Hematopoietic multipotent progenitor cell treated with erythropoietin and hydrocortisone succinate and interleukin-3 and kit ligand, for 4 days (in vitro differentiated cells): Measurements from ENCODE around the gene TBXA2R.
"Not testable (repeated sequence)": the region's sequence is repeated elsewhere in the genome, so short reads cannot be mapped to it uniquely, and the experiment has no call there.

Experiments
- DNase-seq: peaks from one replicate; pipeline ENCODE4 v3.0.0-alpha.2; 2015

TBXA2R gene

DNA sequence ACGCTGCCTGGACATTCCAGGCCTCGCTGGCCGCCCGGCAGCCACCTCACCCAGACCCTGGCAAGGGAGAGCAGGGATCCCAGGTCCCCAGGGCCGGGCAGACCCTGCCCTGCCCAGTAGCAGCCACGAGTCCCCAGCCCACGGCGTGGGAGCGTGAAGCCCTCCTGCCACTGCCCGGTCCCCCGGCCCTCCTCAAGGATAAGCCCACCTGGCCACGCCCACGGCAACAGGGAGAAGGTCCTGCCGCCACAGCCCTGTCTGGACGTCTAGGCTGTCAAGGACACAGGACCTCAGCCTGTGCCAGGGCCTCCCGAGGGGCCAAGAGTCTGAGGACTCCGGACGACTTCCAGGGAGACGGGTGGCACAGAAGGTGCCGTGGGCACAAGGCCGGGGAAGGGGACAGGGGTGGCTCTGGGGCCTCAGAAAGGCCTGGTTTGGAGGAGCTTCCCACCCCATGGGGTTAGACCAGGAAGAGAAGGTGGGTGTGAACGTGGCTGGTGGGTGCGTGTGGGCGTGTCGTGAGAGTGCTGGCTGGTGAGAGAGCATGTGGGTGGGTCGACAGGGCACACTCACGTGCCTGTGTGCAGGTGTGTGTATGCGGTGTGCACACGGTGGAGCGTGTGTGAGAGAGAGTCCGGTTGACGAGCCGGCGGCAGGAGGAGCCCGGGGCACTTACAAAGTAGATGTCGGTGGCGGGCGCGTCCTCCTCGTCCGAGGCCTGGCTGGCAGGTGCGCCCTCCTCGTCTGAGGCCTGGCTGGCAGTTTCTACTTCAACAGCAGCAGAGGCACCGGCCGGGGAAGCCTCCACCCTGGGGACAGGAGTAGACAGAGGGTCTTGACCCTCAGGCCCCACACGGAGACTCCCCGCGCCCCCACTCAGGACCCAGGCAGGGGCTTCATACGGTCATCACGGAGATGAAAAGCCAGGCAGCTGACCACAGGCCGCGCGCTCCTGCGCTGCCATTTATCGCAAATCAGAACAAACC, 31.8 kb upstream of the TBXA2R start:
- no peak for DNase-seq

- DNase-seq: no peak
These were observed 30.9 kb upstream of the TBXA2R start for GRCh38 chr19:3637621-3638020.

- no peak for DNase-seq
These were observed 30.3 kb upstream of the TBXA2R start for GRCh38 chr19:3636962-3637361.

GRCh38 chr19:3636506-3636905, 29.8 kb upstream of the TBXA2R start:
- DNase-seq: no peak

GRCh38 chr19:3634496-3635045, 27.9 kb upstream of the TBXA2R start:
- no peak for DNase-seq

DNA sequence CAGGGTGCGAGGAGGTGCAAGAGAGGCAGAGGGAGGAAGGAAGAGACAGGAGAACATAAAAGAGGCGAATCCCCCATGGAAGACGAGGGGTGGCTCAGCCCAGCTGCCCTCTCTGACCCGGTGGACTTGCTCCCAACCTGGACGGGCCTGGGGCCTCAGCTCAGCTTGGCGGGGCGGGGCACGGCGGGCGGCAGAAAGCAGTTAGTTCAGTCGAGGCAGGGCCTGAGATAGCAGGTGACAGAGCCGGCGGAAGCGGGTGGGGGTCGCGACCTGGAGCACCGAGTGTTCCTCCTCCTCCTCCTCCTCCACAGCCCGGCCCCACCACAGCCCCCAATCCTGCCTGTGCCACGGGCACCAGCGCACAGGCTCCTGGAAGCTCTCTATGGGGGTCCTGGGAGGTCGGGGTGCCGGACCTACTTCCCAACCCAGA, 26.9 kb upstream of the TBXA2R start:
- no peak for DNase-seq

GRCh38 chr19:3632739-3633558, 26.3 kb upstream of the TBXA2R start:
- DNase-seq: no peak

GRCh38 chr19:3632098-3632497, 25.4 kb upstream of the TBXA2R start:
- DNase-seq: no peak

DNA sequence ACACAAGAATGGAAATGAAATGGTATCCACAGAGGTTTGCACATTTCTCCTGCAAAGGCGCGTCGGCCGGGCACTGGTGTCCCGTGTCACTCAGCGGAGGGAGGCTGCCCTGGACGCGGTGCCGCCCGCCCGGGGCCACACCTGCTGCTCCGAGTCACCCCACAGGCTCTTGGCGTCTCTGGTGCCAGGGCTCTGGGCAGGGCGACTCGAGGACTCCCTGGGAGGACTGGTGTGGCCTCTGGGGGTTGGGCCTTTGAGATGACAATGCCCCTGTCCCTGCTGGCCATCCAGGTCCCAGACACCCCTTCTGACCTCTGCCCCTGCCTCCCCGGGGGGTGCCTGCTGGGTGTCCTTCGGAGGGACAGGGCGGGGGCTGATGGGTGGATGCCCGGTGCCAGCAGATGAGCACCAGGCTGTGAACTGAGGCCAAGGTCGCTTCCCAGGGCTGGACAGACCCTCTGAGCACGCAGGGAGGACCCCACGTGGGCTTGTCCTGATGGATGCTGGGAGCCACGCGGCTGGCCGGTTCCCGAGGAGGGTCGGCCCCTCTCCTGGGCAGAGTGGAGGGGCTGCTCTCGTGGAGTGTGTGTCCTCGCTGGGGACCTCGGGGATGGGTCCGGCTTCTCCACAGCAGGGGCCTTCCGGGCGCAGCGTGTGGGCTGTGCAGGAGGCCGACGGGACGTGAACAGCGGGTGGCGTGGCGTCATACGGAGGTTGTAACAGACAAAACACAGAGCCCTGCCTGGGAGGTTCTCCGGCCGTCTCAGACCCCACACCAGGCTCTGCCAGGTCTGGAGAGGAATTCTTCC, 24.6 kb upstream of the TBXA2R start:
- DNase-seq: no peak

- not testable (repeated sequence) for DNase-seq
These were observed 22.1 kb upstream of the TBXA2R start for GRCh38 chr19:3628766-3629165.

DNA sequence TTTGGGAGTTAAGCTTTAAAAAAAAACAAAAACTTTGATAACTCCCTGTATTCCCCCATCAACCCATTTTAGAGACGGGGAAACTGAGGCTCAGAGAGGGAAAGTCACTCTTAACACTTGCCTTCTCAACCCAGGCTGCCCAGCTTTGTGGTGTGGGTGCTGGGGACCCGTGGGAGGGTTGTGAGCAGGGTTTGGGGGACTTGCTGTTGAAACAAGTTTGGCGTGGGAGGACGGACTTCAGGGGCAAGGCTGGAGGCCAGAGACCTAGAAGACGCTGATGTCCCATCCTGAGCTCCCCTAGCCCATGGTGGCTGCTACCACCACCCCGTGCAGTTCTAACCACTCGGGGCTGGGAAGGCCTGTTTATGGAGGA, 20.7 kb upstream of the TBXA2R start:
- no peak for DNase-seq

DNA sequence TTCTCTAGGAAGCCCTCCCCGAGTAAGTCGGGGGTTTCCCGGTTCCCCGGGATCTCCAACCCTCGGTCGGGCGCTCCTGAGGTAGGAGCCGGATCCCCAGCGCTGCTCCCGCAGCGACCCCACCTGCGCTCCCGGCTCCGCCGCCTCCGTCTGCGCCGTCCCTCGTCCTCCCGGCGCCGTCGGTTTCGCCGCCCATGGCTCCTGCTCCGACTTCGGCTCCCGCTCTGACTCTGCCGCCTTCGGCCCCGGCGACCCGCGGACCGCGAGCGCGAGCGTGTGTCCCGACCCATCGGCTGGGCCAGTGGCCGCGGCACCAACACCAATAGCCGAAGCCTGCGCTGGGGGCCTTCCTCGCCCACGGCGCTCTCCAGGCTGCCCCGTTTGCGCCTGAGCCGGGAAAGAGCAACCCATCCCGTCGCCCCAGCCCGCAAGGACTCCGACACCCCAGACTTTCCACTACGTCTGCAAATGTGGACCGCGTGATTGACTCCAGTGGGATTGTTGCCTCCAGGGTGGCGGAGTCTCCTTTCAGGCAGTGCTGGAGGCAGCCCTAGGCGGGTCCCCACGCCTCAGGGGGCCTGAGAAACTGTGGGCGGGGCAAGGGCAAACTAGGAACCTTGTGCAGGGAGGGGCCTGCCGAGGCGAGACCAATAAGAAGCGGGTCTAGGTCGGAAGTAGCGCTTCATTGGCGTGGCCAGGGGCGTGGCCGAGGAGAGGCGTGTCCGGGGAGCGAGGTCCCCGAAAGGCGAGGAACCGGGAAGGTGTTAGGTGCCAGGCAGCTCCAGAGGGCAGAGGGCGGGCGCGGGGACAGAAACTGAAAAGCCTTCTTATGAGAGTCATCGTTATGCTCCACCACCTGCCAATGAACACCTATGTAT, 20.0 kb upstream of the TBXA2R start, which contains the start of gene CACTIN:
TSS of gene CACTIN (minus strand) at position 318 of the 878 bp plus-strand sequence. CDS start at position 290, 28 bp downstream.
- DNase-seq: peak; percentile 100

- peak; percentile 45 for DNase-seq
These were observed 19.4 kb upstream of the TBXA2R start for GRCh38 chr19:3625996-3626472.

- DNase-seq: no peak
These were observed 17.0 kb upstream of the TBXA2R start for GRCh38 chr19:3623716-3624115.

DNA sequence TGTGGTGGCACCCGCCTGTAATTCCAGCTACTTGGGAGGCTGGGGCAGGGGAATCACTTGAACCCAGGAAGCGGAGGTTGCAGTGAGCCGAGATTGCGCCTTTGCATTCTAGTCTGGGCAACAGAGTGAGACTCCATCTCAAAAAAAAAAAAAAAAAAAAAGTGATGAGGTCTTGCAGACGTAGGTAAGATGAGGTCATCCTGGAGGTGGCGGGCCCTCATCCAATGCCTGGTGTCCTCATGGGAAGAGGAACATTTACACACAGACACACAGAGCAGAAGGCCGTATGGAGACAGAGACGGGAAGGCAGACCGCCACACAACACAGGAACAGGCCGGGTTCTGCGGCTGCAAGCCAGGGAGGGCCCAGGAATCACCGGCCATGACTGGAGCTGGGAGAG, 15.5 kb upstream of the TBXA2R start:
- DNase-seq: no peak

DNA sequence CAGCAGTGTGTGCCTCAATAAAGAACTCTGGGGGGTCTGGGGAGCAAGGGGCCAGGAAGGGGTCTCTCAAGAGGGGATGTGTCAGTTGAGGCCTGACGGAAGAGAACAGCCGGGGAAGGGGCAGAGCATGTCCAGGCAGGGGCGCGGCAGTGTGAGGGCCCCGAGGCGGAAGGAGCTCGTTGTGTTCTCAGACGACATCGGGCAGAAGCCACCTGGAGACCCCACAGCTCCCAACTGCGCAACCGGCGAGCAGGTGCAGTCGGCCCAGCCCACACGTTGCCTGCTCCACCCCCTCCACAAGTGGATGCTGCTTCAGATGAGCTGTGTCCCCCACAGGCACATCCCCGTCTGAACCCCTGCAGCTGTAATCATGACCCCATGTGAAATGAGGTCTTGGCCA, 15.0 kb upstream of the TBXA2R start:
- DNase-seq: no peak

DNA sequence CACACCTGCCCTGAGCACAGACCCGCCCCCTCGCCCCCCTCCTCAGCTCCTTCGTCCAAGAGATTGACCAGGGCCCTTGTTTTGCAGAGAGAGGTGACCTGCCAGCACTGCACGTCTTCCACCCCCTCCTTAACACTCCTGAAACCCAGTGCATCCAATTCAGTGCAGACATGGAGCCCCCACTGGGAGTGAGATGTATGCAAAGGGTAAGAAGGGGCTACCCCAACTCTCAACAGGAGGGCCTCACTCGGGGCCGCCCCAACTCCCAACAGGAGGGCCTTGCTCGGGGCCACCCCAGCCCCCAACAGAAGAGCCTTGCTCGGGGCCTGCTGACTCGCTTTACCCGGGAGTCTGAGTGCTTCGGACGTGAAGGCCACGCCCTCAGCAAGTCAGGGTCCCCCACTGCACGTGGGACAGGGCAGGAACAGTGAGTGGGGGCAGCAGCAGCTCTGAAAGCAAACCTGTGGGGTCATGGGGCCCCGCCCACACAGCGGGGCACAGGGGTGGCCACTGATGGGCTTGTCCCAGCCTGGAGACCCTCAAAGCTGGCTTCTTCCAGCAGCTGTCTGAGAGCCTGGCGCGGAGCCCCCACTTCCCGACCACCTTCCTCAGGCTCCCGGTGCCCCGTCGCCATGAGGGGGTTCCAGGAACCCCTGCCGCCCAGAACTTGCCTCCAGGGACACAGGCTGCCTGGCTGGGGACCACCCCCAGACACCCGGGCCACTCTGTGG, 14.3 kb upstream of the TBXA2R start:
- DNase-seq: no peak

GRCh38 chr19:3620145-3620816, 13.6 kb upstream of the TBXA2R start:
- DNase-seq: no peak

GRCh38 chr19:3619631-3620012, 12.9 kb upstream of the TBXA2R start:
- DNase-seq: no peak
